K562 (cell line): ENCODE measurements around the gene RCOR1. TPM values are rescaled to one million over a fixed set of nuclear protein-coding genes. Genes with fewer than 3 reads are reported as not detected.

ENCODE experiments used
- ATAC-seq: fragments of 200-7000 bp; cut with Tn5 transposase; 3 replicates; pipeline ENCODE4 v1.9.1; 2020; ENCODE audit warnings: moderate library complexity
- BruUV-seq: library from RNA; stranded (reverse); fragments of 400-500 nt; replicated peaks from 2 replicates; lab custom pipeline; 2021; lab: Mats Ljungman, UMichigan
- CTCF ChIA-PET: fragments of 300-600 bp; formaldehyde crosslinking; extraction: SDS; loops from one replicate; lab custom pipeline; 2021; ENCODE audit warnings: low intra/inter-chr PET ratio; lab: Yijun Ruan, JAX
- POLR2A ChIA-PET: fragments of 300-600, 350-650 bp; sonication (Branson Sonifier 250); formaldehyde crosslinking; extraction: SDS; loops from one replicate; lab custom pipeline; 2021; ENCODE audit warnings: antibody characterized with exemption, inconsistent platforms; lab: Yijun Ruan, JAX
- DNase-seq, 4 experiments: peaks; one replicate each; pipeline versions ENCODE4 v3.0.0 to v3.0.0-alpha.2; 2011 to 2018; ENCODE audit warnings: low spot score in 3 of 4, mixed read lengths in 3 of 4; ENCODE audit errors: extremely low read depth in 1 of 4
- FAIRE-seq: peaks from 2 replicates; lab custom pipeline; 2011; peaks lifted over from hg19 to GRCh38; lab: Jason Lieb, UNC
- H2AFZ ChIP-seq: 2 replicates; pipeline ENCODE4 v1.6.0; 2011; ENCODE audit warnings: low read depth, low read length, control low read depth, inconsistent platforms
- H3K27ac ChIP-seq: fragments of 200-600 bp; 3 replicates; pipeline ENCODE4 v1.8.0; 2011; ENCODE audit warnings: low read depth, mild to moderate bottlenecking, control low read depth, inconsistent platforms, low read length, moderate library complexity, mixed read lengths; ENCODE audit errors: extremely low read depth
- H3K27me3 ChIP-seq, 2 experiments: fragments of 300-600 bp in 1 of 2; 2 replicates in 1 of 2; 3 replicates in 1 of 2; pipeline versions ENCODE4 v1.6.0 to v1.8.0; 2011; ENCODE audit warnings: inconsistent platforms in 2 of 2, low read length in 2 of 2, mild to moderate bottlenecking in 1 of 2, mixed read lengths in 1 of 2, moderate library complexity in 1 of 2; ENCODE audit not compliant: control insufficient read depth in 2 of 2, insufficient read depth in 2 of 2
- H3K36me3 ChIP-seq: fragments of 300-600 bp; 3 replicates; pipeline ENCODE4 v1.8.0; 2011; ENCODE audit warnings: mild to moderate bottlenecking, low read length, inconsistent platforms; ENCODE audit not compliant: control insufficient read depth, insufficient read depth
- H3K4me1 ChIP-seq, 2 experiments: fragments of 200-600 bp in 1 of 2; replicated peaks in 1 of 2; 2 replicates in 1 of 2; 3 replicates in 1 of 2; pipeline versions ENCODE4 v1.5.1 to v1.8.0; 2011; ENCODE audit warnings: inconsistent platforms in 2 of 2, low read length in 2 of 2, mild to moderate bottlenecking in 1 of 2, mixed read lengths in 1 of 2, moderate library complexity in 1 of 2; ENCODE audit not compliant: control insufficient read depth in 2 of 2, insufficient read depth in 2 of 2
- H3K4me2 ChIP-seq: 2 replicates; pipeline ENCODE4 v1.6.1; 2011; ENCODE audit warnings: low read length, control low read depth, inconsistent platforms, mixed read lengths; ENCODE audit not compliant: insufficient read depth
- H3K4me3 ChIP-seq: fragments of 200-600 bp; sonication (generic), shearing (Covaris generic); 2 replicates; pipeline ENCODE4 v1.5.1; 2016; ENCODE audit warnings: control low read depth, inconsistent platforms
- H3K79me2 ChIP-seq: fragments of 200-600 bp; 3 replicates; pipeline ENCODE4 v1.8.0; 2011; ENCODE audit warnings: low read length, inconsistent platforms; ENCODE audit not compliant: control insufficient read depth, insufficient read depth
- H3K9ac ChIP-seq, 2 experiments: 2 replicates each; pipeline versions ENCODE4 v1.6.0 to v1.6.1; 2011; ENCODE audit warnings: low read depth in 2 of 2, low read length in 2 of 2, control low read depth in 1 of 2, inconsistent platforms in 1 of 2, mild to moderate bottlenecking in 1 of 2, mixed read lengths in 1 of 2; ENCODE audit not compliant: insufficient read depth in 1 of 2
- H3K9me1 ChIP-seq: one replicate; pipeline ENCODE4 v1.6.0; 2011; ENCODE audit warnings: inconsistent platforms, mild to moderate bottlenecking, low read length, moderate library complexity; ENCODE audit not compliant: control insufficient read depth, insufficient read depth
- H3K9me3 ChIP-seq: replicated peaks from 2 replicates; pipeline ENCODE4 v1.5.1; 2011; ENCODE audit warnings: low read depth, low read length, inconsistent platforms; ENCODE audit not compliant: control insufficient read depth, insufficient read depth
- H4K20me1 ChIP-seq: replicated peaks from 2 replicates; pipeline ENCODE4 v1.6.1; 2011; ENCODE audit warnings: low read length, inconsistent platforms, mixed read lengths; ENCODE audit not compliant: control insufficient read depth, insufficient read depth
- ETV6 ChIP-seq, 3 experiments: fragments of 150-350 bp in 1 of 3; sonication (generic) in 1 of 3; formaldehyde crosslinking in 1 of 3; IDR thresholded peaks; 2 replicates each; pipeline versions ENCODE4 v1.6.1 to v1.8.0; 2014 to 2022; ENCODE audit warnings: borderline replicate concordance in 2 of 3, low read depth in 2 of 3, antibody characterized with exemption in 1 of 3, low read length in 1 of 3, mild to moderate bottlenecking in 1 of 3, missing genetic modification reagents in 1 of 3
- HMBOX1 ChIP-seq: sonication (generic); IDR thresholded peaks from 2 replicates; pipeline ENCODE4 v1.6.1; 2016
- JUN ChIP-seq, 2 experiments: sonication (generic) in 1 of 2; formaldehyde crosslinking in 1 of 2; IDR thresholded peaks; 2 replicates each; pipeline versions ENCODE4 v1.6.1 to v1.8.0; 2012 to 2022; ENCODE audit warnings: borderline replicate concordance in 2 of 2, mild to moderate bottlenecking in 2 of 2, improper control_type of control experiment in 1 of 2, low read depth in 1 of 2, low read length in 1 of 2, missing genetic modification reagents in 1 of 2
- L3MBTL2 ChIP-seq: fragments of 450-650 bp; IDR thresholded peaks from 2 replicates; pipeline ENCODE4 v1.6.1; 2016; ENCODE audit warnings: mild to moderate bottlenecking, moderate library complexity
- PTBP1 ChIP-seq: fragments of 200-400 bp; formaldehyde crosslinking; IDR thresholded peaks from 2 replicates; pipeline ENCODE4 v1.6.1; 2017; ENCODE audit warnings: low read depth, low read length
- RBM22 ChIP-seq: fragments of 200-400 bp; formaldehyde crosslinking; IDR thresholded peaks from 2 replicates; pipeline ENCODE4 v1.6.1; 2018; ENCODE audit warnings: low read length, low read depth; ENCODE audit not compliant: poor library complexity, severe bottlenecking
- ZBTB26 ChIP-seq: fragments of 450-650 bp; formaldehyde crosslinking; IDR thresholded peaks from 2 replicates; pipeline ENCODE4 v1.4.0; 2022; ENCODE audit warnings: missing genetic modification characterization
- ZFX ChIP-seq: sonication (generic); formaldehyde crosslinking; IDR thresholded peaks from 2 replicates; pipeline ENCODE4 v1.8.0; 2022; ENCODE audit warnings: mild to moderate bottlenecking, missing genetic modification reagents, moderate library complexity
- ZNF785 ChIP-seq: fragments of 250-450 bp; sonication (Bioruptor Pico); IDR thresholded peaks from 2 replicates; pipeline ENCODE4 v1.4.0; 2020; ENCODE audit warnings: mild to moderate bottlenecking
- WGBS: fragments of 100-300 bp; shearing (Covaris generic); methylation state at CpG from one replicate; pipeline ENCODE4 v1.1.6; 2016; ENCODE audit warnings: low coverage, mixed read lengths; ENCODE audit not compliant: insufficient coverage; ENCODE audit errors: missing lambda C conversion rate; 5-methylcytosine and 5-hydroxymethylcytosine counted together
- in situ Hi-C: fragments of 300-500 bp; cut with MboI; formaldehyde crosslinking; loops from 4 replicates; pipeline ENCODE4 v1.15.0; 2018; ENCODE audit warnings: inconsistent platforms, mixed read lengths
- intact Hi-C: fragments of 100-400 bp; cut with micrococcal nuclease; formaldehyde crosslinking; loops from 2 replicates; pipeline ENCODE4 v1.14.2; 2022
- polyA plus RNA-seq, 8 experiments: library from polyadenylated mRNA; depleted of rRNA in 4 of 8; stranded (reverse) in 5 of 8; unstranded in 3 of 8; fragments of >200 nt; fragmentation: Nextera tagmentation in 2 of 8; fragmentation: Illumina TruSeq in 1 of 8; extraction: Ambion mirVana in 2 of 8; extraction: Trizol in 1 of 8; gene quantifications; 2 replicates each; pipeline versions ENCODE4 v1.2.1 to v1.2.3, GENCODE V29; 2011 to 2014; ENCODE audit warnings: inconsistent platforms in 1 of 8, missing spikeins in 1 of 8
- total RNA-seq, 7 experiments: library from RNA; depleted of rRNA in 6 of 7; stranded (reverse); fragments of >200 nt in 6 of 7; fragmentation: Illumina TruSeq in 2 of 7; extraction: Trizol in 2 of 7; gene quantifications; 2 replicates each; pipeline versions ENCODE4 v1.2.1 to v1.2.3, GENCODE V29; 2011 to 2021; ENCODE audit warnings: low replicate concordance in 1 of 7

RCOR1 gene
- total and polyA plus RNA-seq, 9 of the 15 experiments (the other 6 are each of a cell fraction or from before 2014, with no cell fraction given), result 8.5 to 47.9 (median 20.9) TPM

- TF ChIP-seq L3MBTL2 (no peak), PTBP1 (no peak), ETV6 (IDR thresholded peaks at IDR 0.05; ENCODE audit: borderline replicate concordance in 1 of 2, low read depth in 2 of 2, low read length in 1 of 2) (no peak), ETV6 (CRISPR knock-in tag; IDR thresholded peaks at IDR 0.05; ENCODE audit: borderline replicate concordance) (no peak), HMBOX1 (no peak), ZBTB26 (CRISPR knock-in tag) (no peak)
Measured at GRCh38 chr14:102727336-102728095, 135.1 kb downstream of the RCOR1 start (continued).

GRCh38 chr14:102728501-102728900, 136.1 kb downstream of the RCOR1 start:
- POLR2A ChIA-PET, result interaction anchor here (0.8 kb wide), 1 partner anchor 220 kb away, joined by 3 read pairs; no protein-coding TSS in a partner anchor
- Histone ChIP-seq H3K27ac (no peak overlapping the region), H3K9me3 (no peaks in the 10 kb centered on the region), H3K27me3 (no peaks in the 10 kb centered on the region), H3K9me1 (no peaks in the 10 kb centered on the region), H4K20me1 (no peaks in the 10 kb centered on the region), H3K79me2 (no peaks in the 10 kb centered on the region), H3K9ac (no peak overlapping the region), H2AFZ (no peak overlapping the region), H3K4me1 (no peaks in the 10 kb centered on the region), H3K36me3 (peaks cover 77% of the 10 kb centered on the region; the same call in 2 of the 3 replicates), H3K4me2 (no peak overlapping the region), H3K4me3 (no peak overlapping the region)
- DNase-seq (no peak), FAIRE-seq (no peak), ATAC-seq (no peak)
- TF ChIP-seq RBM22 (no peak), JUN (IDR thresholded peaks at IDR 0.05; ENCODE audit: borderline replicate concordance, low read depth, low read length) (no peak), JUN (CRISPR knock-in tag; IDR thresholded peaks at IDR 0.05; ENCODE audit: borderline replicate concordance) (no peak), ZFX (CRISPR knock-in tag) (no peak), ZNF785 (CRISPR knock-in tag) (no peak)
- in situ Hi-C loops (no loop called here), intact Hi-C loops (no loop called here)
- WGBS, result 95% methylated on average over 4 of the region's 6 CpGs
- CTCF ChIA-PET, result no interaction called here
- TSS peak; percentile 15 for BruUV-seq
